Measurements from ENCODE around the gene FUT7.
A peak's percentile ranks its signal among the peaks of the same experiment; 100 is the strongest.

Gene FUT7

DNA sequence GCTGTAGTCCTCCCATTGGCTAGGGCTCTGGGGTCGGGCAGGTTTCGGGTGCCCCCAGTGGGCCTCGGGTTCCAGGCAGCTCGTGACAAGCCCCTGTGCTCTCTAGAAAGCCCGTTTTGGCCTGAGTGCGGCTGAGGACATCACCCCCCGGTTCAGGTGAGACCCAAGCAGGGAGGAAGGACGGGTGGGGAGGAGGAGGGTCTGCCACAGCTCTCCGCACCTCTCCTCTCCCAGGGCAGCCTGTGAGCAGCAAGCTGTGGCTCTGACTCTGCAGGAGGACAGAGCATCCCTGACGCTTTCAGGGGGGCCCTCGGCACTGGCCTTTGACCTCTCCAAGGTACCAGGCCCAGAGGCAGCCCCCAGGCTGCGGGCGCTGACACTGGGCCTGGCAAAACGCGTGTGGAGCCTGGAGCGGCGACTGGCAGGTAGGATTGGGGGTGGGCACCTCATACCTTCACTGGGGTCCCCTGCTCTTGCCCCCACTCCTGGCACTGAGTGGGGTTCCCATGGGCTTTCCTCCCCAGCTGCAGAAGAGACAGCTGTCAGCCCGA lies 39.0 kb downstream of the FUT7 start:
- Histone ChIP-seq H3K4me1 (ENCODE audit: control insufficient read depth, insufficient read depth, low read length) (peaks cover 3% of the 10 kb centered on the region), H3K9ac (ENCODE audit: low read length) (peak overlapping the region; percentile 42), H3K36me3 (ENCODE audit: control insufficient read depth, insufficient read depth, low read length) (no peaks in the 10 kb centered on the region), H3K4me3 (ENCODE audit: low read length) (peak overlapping the region; percentile 71), H3K27ac (ENCODE audit: low read depth, low read length) (no peak overlapping the region), H3K27me3 (ENCODE audit: control insufficient read depth, insufficient read depth, low read length) (peaks cover 3% of the 10 kb centered on the region)

DNA sequence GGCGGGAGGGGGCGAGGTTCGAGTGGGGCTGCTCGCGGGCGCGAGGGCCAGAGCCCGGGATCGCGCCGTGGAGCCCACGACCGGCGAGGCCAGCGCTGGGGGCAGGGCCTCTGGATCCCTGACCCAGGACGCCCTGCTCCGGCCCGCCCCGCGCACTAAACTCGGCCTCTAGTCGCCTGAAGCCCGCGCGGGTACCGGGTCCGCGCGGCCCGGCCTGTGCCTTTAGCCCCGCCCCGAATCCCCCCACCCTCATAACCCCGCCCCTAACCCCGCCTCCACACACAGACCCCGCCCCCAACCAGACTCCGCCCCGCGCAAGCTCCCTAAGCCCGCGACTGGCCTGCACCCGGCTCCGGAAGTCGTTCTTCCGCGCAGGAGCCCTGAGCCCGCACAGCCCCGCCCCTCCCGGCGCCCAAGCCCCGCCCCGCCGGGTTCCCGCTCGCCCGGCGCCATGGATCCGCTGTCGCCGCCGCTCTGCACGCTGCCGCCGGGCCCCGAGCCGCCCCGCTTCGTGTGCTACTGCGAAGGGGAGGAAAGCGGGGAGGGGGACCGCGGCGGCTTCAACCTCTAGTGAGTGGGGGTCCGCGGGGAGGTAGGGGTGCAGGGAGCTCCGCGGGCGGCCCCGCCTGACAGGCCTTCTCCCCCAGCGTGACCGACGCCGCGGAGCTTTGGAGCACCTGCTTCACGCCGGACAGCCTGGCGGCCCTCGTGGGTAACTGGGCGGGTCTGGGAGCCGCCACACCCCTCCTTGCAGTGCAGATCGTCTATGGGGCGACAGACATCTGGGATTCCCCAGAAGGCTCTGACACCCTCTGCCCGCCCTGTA lies 39.7 kb downstream of the FUT7 start, which contains the start of gene PAXX:
Gene PAXX (plus strand): TSS at position 430 of the 826 bp plus-strand sequence. CDS start 22 bp downstream, at position 452.
- peaks cover 3% of the 10 kb centered on the region for H3K4me1 ChIP-seq (ENCODE audit: control insufficient read depth, insufficient read depth, low read length)
- H3K27me3 ChIP-seq (ENCODE audit: control insufficient read depth, insufficient read depth, low read length): peaks cover 3% of the 10 kb centered on the region
- H3K9ac ChIP-seq (ENCODE audit: low read length): peak within 1 kb of the TSS; percentile 42
- H3K27ac ChIP-seq (ENCODE audit: low read depth, low read length): peak within 1 kb of the TSS; percentile 52
- no peaks in the 10 kb centered on the region for H3K36me3 ChIP-seq (ENCODE audit: control insufficient read depth, insufficient read depth, low read length)
- H3K4me3 ChIP-seq (ENCODE audit: low read length): peak within 1 kb of the TSS; percentile 71

DNA sequence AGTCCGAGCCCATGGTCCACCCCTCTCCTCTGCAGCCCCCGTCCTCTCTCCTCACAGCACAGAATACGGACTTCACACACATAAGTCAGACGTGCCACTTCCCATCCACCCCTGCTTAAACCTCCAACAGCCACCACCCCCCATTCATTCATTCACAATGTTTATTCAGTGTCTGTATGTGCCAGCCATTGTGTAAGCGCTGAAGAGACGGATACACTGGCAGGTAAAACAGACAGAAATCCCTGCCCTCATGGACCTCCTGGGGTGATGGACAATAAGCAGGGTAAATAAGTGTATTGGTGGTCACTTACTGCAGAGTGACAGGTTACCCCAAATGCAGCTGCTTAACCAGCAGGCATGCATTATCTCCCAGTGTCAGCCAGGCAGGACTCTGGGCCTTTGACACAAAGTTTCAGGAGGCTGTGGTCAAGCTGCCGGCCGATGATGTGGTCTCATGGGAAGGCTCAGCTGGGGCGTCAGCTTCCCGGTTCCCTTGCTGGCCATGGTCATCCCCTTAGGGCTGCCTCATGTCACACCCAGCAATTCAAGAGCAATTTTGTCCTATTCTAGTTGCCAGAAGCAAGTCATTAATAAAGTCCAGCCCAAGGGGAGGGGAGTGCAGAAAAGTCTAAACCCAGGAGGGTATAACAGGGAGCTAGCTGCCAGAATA lies 41.5 kb downstream of the FUT7 start:
- Histone ChIP-seq H3K4me1 (ENCODE audit: control insufficient read depth, insufficient read depth, low read length) (peaks cover 3% of the 10 kb centered on the region), H3K36me3 (ENCODE audit: control insufficient read depth, insufficient read depth, low read length) (no peaks in the 10 kb centered on the region), H3K4me3 (ENCODE audit: low read length) (no peak overlapping the region), H3K27me3 (ENCODE audit: control insufficient read depth, insufficient read depth, low read length) (peaks cover 5% of the 10 kb centered on the region), H3K27ac (ENCODE audit: low read depth, low read length) (no peak overlapping the region), H3K9ac (ENCODE audit: low read length) (no peak overlapping the region)

DNA sequence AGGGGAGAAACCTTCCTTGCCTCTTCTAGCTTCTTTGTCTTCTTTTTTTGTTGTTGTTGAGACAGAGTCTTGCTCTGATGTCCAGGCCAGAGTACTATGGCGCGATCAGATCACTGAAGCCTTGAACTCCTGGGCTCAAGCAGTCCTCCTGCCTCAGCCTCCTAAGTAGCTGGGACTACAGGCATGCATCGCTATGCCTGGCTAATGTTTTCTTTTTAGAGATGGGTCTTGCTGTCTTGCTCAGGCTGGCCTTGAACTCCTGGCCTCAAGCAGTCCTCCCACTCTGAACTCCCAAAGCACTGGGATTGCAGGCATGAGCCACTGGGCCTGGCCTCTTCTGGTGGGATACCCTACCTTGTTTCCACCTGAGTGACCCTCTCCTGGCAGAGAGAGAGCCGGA lies 43.0 kb downstream of the FUT7 start:
- Histone ChIP-seq H3K27ac (ENCODE audit: low read depth, low read length) (no peak overlapping the region), H3K27me3 (ENCODE audit: control insufficient read depth, insufficient read depth, low read length) (peaks cover 13% of the 10 kb centered on the region), H3K4me1 (ENCODE audit: control insufficient read depth, insufficient read depth, low read length) (peaks cover 3% of the 10 kb centered on the region), H3K4me3 (ENCODE audit: low read length) (no peak overlapping the region), H3K36me3 (ENCODE audit: control insufficient read depth, insufficient read depth, low read length) (no peaks in the 10 kb centered on the region), H3K9ac (ENCODE audit: low read length) (no peak overlapping the region)

DNA sequence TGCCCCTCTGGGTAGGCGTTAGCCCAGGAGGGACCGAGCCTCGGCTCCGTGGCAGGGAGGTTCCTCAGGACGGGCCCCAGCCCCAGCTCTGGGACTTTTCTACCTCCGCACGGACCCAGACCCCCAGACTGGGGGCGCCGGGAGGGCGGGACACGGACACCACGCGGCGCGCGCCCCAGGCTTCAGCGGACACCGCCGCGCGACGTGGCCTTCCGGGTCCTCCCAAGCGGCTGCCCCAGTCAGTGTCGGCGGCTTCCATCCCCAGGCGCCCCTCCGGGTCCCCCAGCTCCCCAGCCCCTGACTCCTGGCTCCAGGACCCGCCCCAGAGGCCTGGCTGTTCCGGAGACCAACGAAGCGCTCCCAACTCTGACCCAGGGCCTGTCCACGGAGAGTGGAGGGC lies 46.0 kb downstream of the FUT7 start:
- Histone ChIP-seq H3K9ac (ENCODE audit: low read length) (no peak overlapping the region), H3K27ac (ENCODE audit: low read depth, low read length) (no peak overlapping the region), H3K27me3 (ENCODE audit: control insufficient read depth, insufficient read depth, low read length) (peaks cover 22% of the 10 kb centered on the region), H3K36me3 (ENCODE audit: control insufficient read depth, insufficient read depth, low read length) (no peaks in the 10 kb centered on the region), H3K4me3 (ENCODE audit: low read length) (no peak overlapping the region), H3K4me1 (ENCODE audit: control insufficient read depth, insufficient read depth, low read length) (no peaks in the 10 kb centered on the region)

DNA sequence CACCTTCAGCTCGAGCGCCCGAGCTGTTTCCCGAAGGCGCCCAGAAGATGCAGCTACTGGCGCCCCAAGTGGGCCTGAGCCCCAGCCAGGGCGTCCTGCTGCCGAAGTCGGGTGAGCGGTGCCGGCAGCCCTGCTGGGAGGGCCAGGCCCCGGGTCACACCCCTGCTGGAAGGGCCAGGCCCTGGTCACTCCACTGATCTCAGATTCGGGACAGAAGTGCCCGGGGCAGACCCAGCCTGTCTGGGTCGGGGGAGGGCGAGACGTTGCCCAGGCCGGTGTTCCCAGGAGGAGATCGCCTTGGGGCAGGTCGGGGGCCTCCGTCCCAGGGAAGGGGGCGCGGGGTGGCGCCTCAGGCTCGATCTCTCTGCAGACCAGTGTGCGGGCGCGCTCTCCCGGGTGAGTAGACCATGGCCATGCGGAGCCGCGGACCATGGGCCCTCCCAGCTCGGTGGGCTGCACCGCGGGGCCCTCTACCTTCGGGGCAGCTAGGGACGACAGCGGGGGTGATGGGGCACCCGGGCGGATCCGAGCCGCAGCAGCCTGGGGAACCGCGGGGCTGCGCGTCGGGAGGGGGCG lies 46.8 kb downstream of the FUT7 start:
- Histone ChIP-seq H3K27me3 (ENCODE audit: control insufficient read depth, insufficient read depth, low read length) (peaks cover 22% of the 10 kb centered on the region), H3K27ac (ENCODE audit: low read depth, low read length) (no peak overlapping the region), H3K9ac (ENCODE audit: low read length) (no peak overlapping the region), H3K36me3 (ENCODE audit: control insufficient read depth, insufficient read depth, low read length) (no peaks in the 10 kb centered on the region), H3K4me1 (ENCODE audit: control insufficient read depth, insufficient read depth, low read length) (no peaks in the 10 kb centered on the region), H3K4me3 (ENCODE audit: low read length) (no peak overlapping the region)

DNA sequence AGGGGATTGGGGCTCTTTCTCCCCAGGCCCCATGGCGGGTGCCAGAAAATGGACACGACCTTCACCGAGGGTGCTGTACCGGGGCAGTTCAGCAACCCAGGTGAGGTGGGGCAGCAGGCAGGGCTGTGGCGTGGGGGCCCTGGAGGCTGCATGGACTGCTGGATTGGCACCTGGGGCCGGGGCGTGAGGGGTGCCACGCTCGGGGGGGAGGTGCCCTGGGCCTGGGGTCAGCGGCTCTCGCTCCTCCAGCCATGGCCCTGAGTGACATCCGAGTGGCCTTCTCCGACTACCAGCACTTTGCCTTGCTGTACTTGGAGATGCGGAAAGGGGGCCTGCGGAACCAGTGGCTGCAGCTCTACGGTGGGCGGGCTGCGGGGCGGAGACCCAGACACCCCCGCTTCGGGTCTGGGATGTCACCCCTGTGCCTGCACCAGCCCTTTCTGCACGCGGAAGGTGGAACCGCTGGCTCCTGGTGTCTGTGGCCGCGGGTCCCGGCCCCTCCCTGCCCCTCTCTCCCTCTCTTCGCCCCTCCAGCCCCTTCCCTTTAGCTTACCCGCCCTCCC lies 47.3 kb downstream of the FUT7 start:
- Histone ChIP-seq H3K36me3 (ENCODE audit: control insufficient read depth, insufficient read depth, low read length) (no peaks in the 10 kb centered on the region), H3K4me3 (ENCODE audit: low read length) (no peak overlapping the region), H3K9ac (ENCODE audit: low read length) (no peak overlapping the region), H3K27me3 (ENCODE audit: control insufficient read depth, insufficient read depth, low read length) (peaks cover 22% of the 10 kb centered on the region), H3K27ac (ENCODE audit: low read depth, low read length) (no peak overlapping the region), H3K4me1 (ENCODE audit: control insufficient read depth, insufficient read depth, low read length) (no peaks in the 10 kb centered on the region)

DNA sequence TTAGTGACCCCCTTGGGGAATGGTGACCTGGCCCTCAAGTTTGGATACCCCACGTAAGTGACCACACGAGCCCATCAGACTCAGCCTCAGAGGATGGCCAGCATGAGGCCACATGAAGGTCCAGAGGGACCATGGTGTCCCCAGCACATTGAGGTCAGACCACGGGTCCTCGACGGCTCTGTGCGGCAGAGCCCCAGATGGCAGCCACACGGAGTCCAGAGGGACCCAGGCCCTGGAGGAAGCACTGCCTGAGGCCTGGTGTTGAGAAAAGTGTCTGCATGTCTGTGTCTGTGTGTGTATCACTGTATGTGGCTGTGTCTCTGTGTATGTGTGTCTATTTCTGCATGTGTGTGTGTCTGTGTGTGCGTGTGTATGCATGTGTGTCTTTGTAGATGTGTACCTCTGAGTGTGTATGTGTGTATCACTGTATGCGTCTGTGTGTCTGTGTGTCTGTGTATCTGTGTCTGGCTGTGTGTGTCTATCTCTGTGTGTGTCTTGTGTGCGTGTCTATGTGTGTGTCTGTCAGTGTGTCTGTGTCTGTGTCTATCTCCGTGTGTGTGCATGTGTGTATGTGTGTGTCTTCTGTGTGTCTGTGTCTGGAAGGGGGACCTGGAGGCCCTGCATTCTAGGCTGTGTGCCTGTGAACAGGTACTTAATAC lies 48.1 kb downstream of the FUT7 start:
- Histone ChIP-seq H3K27ac (ENCODE audit: low read depth, low read length) (no peak overlapping the region), H3K4me3 (ENCODE audit: low read length) (no peak overlapping the region), H3K27me3 (ENCODE audit: control insufficient read depth, insufficient read depth, low read length) (peaks cover 22% of the 10 kb centered on the region), H3K4me1 (ENCODE audit: control insufficient read depth, insufficient read depth, low read length) (no peaks in the 10 kb centered on the region), H3K36me3 (ENCODE audit: control insufficient read depth, insufficient read depth, low read length) (no peaks in the 10 kb centered on the region), H3K9ac (ENCODE audit: low read length) (no peak overlapping the region)

DNA sequence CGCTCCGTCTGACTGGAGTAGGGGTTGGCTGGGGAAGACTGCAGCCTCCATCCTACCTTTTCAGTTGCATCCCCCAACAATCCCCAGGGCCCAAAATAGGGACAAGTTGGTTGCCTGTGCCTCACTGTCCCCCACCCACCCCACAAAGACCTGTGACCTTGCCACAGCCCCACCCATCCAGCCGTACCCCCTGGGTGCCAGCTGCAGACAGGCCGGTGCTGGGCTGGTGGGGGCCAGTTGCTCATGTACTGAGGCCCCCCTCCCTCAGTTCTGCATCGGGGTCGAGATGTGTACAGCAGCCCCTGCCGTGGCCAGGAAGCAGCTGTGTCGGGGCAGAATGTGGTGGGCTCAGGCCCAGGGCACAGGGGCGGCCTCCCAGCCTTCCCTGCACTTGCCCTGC lies 48.7 kb downstream of the FUT7 start:
- Histone ChIP-seq H3K4me1 (ENCODE audit: control insufficient read depth, insufficient read depth, low read length) (no peaks in the 10 kb centered on the region), H3K27ac (ENCODE audit: low read depth, low read length) (no peak overlapping the region), H3K4me3 (ENCODE audit: low read length) (no peak overlapping the region), H3K9ac (ENCODE audit: low read length) (no peak overlapping the region), H3K36me3 (ENCODE audit: control insufficient read depth, insufficient read depth, low read length) (no peaks in the 10 kb centered on the region), H3K27me3 (ENCODE audit: control insufficient read depth, insufficient read depth, low read length) (peaks cover 22% of the 10 kb centered on the region)

DNA sequence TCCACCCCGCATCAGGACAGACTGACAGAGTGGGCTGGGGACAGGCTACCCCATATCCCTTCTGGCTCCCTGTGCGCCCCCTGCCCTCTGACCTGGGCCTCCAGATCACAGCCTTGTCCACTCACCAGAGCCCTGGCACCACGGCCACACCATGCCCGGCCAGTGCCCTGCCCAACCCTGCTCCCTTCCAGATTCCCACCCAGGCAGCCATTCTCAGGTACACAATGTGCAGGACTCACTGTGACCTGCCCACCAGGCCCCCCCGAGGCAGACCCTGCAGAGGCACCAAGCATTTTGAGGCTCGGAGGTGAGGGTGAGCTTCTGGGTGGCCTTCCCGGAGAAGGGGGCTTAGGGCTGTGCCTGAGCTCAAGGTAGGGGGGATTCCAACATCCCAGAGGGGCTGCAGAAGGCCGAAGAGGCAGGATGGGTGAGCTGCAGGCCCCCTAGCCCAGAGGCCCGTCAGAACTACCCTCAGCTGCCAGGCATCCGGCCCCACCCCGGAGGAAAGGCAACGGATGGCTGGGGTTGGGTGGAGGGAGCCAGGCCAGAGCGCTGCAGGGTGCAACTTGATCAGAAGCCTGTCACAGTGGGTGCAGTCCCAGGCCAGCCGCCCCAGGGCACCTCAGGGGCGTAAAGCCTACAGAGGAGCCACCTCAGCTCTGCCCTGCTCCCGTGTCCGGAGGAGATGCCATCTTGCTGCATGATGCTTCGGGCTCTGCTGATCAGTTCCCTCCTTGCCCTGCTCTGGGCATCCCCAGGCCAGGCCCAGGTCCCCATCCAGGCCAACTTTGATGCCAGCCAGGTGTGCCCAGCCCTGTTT lies 49.4 kb downstream of the FUT7 start, which contains the start of gene LCNL1:
Gene LCNL1 (plus strand): TSS at position 762 of the 820 bp plus-strand sequence. CDS start 594 bp downstream, outside the sequence.
- Histone ChIP-seq H3K27ac (ENCODE audit: low read depth, low read length) (no peak within 1 kb of the TSS), H3K36me3 (ENCODE audit: control insufficient read depth, insufficient read depth, low read length) (no peaks in the 10 kb centered on the region), H3K4me3 (ENCODE audit: low read length) (no peak within 1 kb of the TSS), H3K27me3 (ENCODE audit: control insufficient read depth, insufficient read depth, low read length) (peaks cover 22% of the 10 kb centered on the region), H3K9ac (ENCODE audit: low read length) (no peak within 1 kb of the TSS), H3K4me1 (ENCODE audit: control insufficient read depth, insufficient read depth, low read length) (no peaks in the 10 kb centered on the region)

DNA sequence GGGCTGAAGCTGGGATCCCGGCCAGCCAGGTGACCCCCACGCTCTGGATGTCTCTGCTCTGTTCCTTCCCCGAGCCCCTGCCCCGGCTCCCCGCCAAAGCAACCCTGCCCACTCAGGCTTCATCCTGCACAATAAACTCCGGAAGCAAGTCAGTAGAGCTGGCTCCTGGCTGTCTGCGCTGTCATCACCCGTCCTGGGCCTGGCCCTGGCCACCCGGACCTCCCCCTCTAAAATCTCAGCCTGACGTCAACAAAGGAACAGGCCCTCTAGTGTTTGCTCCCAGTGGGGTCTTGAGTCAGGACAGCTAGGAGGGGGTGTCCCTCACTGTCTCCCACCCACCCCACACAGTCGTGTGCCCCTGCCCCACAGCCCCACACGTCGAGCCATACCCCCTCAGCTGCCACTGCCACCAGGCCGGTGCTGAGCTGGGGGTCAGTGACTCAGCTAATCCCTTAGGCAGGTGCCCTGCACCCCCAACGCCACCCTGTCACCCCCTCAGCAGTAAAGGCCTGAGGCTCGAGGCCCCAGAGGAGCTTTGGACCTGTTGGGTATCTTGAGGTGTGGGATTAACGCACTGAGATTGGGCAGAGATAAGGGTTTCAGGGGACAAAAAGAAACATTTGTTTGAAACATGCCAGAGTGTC lies 50.2 kb downstream of the FUT7 start:
- Histone ChIP-seq H3K27me3 (ENCODE audit: control insufficient read depth, insufficient read depth, low read length) (peaks cover 22% of the 10 kb centered on the region), H3K27ac (ENCODE audit: low read depth, low read length) (no peak overlapping the region), H3K36me3 (ENCODE audit: control insufficient read depth, insufficient read depth, low read length) (no peaks in the 10 kb centered on the region), H3K9ac (ENCODE audit: low read length) (no peak overlapping the region), H3K4me1 (ENCODE audit: control insufficient read depth, insufficient read depth, low read length) (no peaks in the 10 kb centered on the region), H3K4me3 (ENCODE audit: low read length) (no peak overlapping the region)

All from rectal smooth muscle tissue (tissue), 1 donor.